Mononuclear cell (primary cell): ENCODE results near the gene CIB1. TPM values are rescaled to one million over a fixed set of nuclear protein-coding genes. Genes with fewer than 3 reads are reported as not detected.
A peak's percentile ranks its signal among the peaks of the same experiment; 100 is the strongest.

Experiments used
- H3K27me3 ChIP-seq: 2 replicates; pipeline ENCODE4 v1.6.0; 2011; ENCODE audit warnings: low read length, control low read depth; ENCODE audit not compliant: insufficient read depth
- H3K4me1 ChIP-seq: 2 replicates; pipeline ENCODE4 v1.5.1; 2011; ENCODE audit warnings: mild to moderate bottlenecking, low read length, control low read depth; ENCODE audit not compliant: insufficient read depth
- H3K4me3 ChIP-seq: 2 replicates; pipeline ENCODE4 v1.5.1; 2011; ENCODE audit warnings: mild to moderate bottlenecking, low read length, moderate library complexity
- H3K9me3 ChIP-seq: 2 replicates; pipeline ENCODE4 v1.5.1; 2011; ENCODE audit warnings: low read depth, mild to moderate bottlenecking, control low read depth, low read length
- total RNA-seq: library from RNA; depleted of rRNA; stranded (reverse); fragments of >200 nt; gene quantifications from one replicate; pipeline ENCODE4 v1.2.3, GENCODE V29; 2012

The CIB1 gene
- total RNA-seq, 1 donor = 33.2 TPM

DNA sequence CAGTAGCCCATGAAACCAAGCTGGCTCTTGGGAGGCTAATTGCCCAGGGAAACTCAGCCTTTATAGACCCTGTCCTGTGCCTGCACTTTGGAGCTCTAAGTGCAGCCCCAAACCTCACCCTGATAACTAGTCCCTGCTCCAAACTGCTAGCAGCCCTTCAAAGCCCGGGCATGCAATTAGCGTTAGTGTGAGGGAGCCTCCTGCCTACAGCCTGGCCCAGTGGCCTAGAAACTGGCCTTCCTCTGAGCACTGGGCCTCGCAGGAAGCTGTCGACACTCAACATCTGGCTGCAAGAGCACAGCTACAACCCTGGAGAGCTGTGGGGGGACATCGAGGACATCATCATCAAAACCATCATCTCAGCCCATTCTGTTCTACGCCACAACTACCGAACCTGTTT, 24.0 kb upstream of the CIB1 start:
- Histone ChIP-seq H3K27me3 (no peaks in the 10 kb centered on the region), H3K4me3 (no peak overlapping the region), H3K4me1 (no peaks in the 10 kb centered on the region), H3K9me3 (no peaks in the 10 kb centered on the region)

DNA sequence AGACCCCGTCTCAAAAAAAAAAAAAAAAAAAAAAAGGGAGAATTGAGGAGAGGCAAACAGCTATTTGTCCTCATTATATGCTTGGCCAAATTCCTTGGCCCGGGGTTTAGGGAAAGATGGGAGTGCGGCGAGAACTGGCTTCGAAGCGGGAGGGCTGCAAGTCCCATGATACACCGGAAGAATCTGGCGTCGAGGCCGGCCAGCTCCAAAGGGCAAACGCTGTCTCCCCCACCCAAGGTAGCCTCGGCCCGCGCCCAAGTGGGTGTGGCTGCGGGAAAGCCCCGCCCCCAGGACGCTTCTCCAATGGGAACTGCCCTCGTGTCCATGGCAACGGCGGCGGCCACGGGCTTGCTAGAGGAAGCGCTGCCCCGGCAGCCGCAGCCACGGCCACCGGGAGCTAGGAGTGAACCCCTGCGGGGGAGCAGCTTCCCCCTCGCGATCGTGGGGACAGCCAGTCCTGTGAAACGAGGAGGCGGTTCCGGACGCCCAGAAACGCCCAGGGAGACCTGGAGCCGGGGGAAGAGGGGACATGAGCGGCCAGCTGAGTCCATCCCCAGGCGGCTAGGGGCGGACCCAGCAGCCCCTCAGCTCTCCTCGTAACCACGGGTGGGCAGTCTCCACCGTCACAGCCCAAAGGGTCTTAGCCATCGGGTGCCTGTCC, 15.6 kb upstream of the CIB1 start, which contains the start of gene TTLL13:
TTLL13 (plus strand) TSS at position 354 of the 661 bp plus-strand sequence. CDS start 1,075 bp downstream, outside the sequence.
- no peaks in the 10 kb centered on the region for H3K9me3 ChIP-seq
- no peaks in the 10 kb centered on the region for H3K27me3 ChIP-seq
- peaks cover 14% of the 10 kb centered on the region for H3K4me1 ChIP-seq
- peak within 1 kb of the TSS; percentile 15 for H3K4me3 ChIP-seq

DNA sequence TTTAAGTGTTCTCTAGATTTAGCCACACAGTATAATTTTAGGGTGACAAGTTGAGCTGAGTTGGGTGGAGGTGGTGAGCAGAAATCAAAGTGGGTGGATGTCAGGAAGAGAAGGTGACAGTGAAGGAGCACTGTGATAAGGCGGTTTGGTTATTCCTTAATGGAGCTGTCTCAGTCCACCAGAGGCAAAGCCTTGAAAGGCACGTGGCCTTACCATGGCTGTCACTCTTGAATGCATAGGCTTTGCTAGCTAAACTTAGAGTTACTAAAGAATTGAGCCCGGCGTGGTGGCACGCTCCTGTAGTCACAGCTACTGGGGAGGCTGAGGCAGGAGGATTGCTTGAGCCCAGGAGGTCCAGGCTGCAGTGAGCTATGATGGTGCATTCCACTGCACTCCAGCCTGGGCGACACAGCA, 15.1 kb upstream of the CIB1 start:
- H3K9me3 ChIP-seq = no peaks in the 10 kb centered on the region
- no peak overlapping the region for H3K4me3 ChIP-seq
- no peaks in the 10 kb centered on the region for H3K27me3 ChIP-seq
- peaks cover 14% of the 10 kb centered on the region for H3K4me1 ChIP-seq

DNA sequence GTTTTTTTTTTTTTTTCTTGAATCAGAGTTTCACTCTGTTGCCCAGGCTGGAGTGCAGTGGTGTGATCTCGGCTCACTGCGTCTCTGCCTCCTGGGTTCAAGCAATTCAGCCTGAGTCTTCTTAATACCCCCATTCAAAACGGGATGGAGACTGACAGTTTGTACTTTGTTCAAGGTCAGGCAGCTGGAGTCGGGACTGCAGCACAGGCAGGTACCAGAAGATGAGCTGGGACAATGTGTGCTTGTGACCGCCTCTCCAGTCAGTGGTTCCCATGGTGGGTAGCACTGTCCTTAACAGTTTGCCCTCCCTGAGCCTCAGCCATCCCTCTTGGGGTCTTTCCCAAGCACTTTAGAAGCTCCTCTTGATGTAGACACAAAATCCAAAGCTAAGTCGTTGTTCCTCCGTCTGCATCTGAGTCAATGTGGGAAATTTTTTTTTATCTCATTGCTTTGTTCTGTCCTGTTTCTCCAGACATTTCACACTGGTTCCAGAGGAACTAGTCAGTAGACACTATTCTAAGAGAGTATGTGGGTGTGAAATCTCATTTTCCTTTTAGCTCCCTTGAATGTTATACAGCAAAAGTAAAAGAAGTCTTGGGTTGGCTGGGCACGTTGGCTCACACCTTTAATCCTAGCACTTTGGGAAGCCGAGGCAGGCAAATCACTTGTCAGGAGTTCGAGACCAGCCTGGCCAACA, 10.3 kb upstream of the CIB1 start:
- Histone ChIP-seq H3K4me3 (no peak overlapping the region), H3K27me3 (no peaks in the 10 kb centered on the region), H3K4me1 (peaks cover 3% of the 10 kb centered on the region), H3K9me3 (no peaks in the 10 kb centered on the region)

DNA sequence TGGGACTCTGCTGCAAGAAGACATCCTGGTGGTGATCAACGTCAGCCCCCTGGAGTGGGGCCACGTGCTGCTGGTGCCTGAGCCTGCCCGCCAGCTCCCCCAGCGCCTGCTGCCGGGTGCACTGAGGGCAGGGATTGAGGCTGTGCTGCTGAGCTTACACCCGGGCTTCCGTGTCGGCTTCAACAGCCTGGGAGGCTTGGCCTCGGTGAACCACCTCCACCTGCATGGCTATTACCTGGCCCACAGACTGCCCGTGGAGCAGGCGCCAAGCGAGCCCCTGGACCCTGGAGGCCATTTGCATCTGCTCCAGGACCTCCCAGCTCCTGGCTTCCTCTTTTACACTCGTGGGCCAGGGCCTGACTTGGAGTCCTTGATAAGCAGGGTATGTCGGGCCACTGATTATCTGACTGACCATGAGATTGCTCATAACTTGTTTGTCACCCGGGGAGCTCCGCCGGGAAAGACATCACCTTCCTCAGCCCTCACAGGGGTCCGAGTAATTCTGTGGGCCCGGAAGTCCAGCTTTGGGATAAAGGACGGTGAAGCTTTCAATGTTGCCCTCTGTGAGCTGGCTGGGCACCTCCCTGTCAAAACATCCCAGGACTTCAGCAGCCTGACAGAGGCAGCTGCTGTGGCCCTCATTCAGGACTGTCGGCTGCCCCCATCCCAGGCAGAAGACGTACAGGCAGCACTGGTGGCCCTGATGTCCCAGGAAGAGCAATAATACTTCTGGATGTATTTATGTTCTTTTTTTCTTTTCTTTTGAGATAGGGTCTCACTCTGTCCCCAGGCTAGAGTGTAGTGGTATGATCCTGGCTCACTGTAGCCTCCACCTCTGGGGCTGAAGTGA, 7.8 kb upstream of the CIB1 start:
- no peaks in the 10 kb centered on the region for H3K4me1 ChIP-seq
- no peaks in the 10 kb centered on the region for H3K27me3 ChIP-seq
- no peak overlapping the region for H3K4me3 ChIP-seq
- H3K9me3 ChIP-seq = no peaks in the 10 kb centered on the region

DNA sequence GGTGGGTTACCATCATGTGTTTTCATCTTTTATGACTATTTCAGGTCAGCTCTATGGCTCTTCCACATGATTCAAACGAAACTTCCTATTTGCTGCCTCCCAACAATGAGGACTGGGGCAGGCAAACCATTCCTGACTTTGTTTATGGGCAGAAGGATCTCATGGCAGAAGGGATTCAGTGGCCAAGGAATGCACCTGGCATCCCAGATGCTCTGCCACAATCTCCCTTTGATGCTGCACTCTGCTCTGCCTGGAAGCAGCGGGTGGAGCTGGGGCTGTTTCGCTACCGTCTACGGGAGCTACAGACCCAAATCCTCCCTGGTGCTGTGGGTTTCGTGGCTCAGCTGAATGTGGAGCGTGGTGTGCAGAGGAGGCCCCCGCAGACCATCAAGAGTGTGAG, 7.1 kb upstream of the CIB1 start:
- no peaks in the 10 kb centered on the region for H3K4me1 ChIP-seq

DNA sequence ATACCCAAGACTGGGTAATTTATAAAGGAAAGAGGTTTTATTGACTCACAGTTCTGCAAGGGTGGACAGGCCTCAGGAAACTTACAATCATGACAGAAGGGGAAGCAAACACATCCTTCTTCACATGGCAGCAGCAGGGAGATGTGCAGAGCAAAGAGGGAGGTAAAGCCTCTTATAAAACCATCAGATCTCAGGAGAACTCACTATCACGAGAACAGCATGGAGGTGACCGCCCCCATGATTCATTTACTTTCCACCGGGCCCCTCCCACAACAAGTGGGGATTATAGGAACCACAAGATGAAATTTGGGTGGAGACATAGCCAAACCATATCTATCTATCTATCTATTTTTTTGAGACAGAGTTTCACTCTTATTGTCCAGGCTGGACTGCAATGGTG, 5.6 kb upstream of the CIB1 start:
- H3K9me3 ChIP-seq = no peaks in the 10 kb centered on the region
- peaks cover 8% of the 10 kb centered on the region for H3K4me1 ChIP-seq
- no peaks in the 10 kb centered on the region for H3K27me3 ChIP-seq
- H3K4me3 ChIP-seq = no peak overlapping the region

More for the DNA sequence above, 7.1 kb upstream of the CIB1 start:
- Histone ChIP-seq H3K4me3 (no peak overlapping the region), H3K9me3 (no peaks in the 10 kb centered on the region), H3K27me3 (no peaks in the 10 kb centered on the region)

DNA sequence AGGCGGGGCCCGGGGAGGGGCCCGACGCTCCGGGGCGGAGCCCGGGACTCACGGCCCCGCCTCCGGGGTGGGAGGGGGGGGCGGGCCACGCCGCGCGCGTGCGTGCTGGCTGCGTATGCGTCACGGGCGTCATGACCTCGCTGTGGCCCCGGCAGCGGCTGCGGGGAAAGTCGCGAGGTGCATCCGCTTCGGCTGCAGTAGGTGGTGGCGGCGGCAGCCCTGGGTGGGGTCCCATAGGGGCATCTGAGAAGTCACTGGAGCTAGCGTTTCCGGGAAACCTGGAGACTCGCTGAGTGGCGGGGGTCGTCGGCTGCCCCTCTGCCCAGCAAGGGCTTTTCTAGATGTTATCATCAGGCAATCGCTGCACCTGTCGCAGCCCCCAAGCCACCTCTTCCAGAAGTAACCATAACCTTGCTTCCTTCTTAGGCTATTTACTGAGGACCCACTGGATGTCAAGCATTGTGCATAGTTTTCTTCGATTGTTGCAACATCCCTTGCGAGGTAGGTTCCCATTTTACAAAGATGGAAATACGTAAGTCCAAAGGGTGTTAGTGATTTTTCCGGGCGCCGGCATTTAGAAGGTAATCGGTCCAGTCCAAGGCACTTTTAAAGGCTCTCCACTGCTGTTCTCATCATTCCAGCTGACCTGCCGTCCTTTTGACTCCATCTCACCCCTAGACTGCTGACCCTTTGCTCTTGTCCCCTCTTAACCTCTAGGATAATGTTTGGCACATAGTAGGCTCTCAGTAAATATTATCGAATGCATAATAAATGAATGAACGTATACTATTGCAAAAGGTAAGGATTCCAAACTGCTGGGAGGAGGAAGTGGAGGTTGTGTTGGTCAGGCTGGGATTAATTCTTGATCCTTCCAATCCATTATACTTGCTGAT, 601 bp upstream of the CIB1 start, which contains the start of gene GDPGP1:
GDPGP1 (plus strand) TSS at position 114 of the 893 bp plus-strand sequence. CDS start 6,700 bp downstream, outside the sequence.
- Histone ChIP-seq H3K27me3 (no peaks in the 10 kb centered on the region), H3K4me1 (peaks cover 47% of the 10 kb centered on the region), H3K9me3 (no peaks in the 10 kb centered on the region), H3K4me3 (peak within 1 kb of the TSS; percentile 78)

DNA sequence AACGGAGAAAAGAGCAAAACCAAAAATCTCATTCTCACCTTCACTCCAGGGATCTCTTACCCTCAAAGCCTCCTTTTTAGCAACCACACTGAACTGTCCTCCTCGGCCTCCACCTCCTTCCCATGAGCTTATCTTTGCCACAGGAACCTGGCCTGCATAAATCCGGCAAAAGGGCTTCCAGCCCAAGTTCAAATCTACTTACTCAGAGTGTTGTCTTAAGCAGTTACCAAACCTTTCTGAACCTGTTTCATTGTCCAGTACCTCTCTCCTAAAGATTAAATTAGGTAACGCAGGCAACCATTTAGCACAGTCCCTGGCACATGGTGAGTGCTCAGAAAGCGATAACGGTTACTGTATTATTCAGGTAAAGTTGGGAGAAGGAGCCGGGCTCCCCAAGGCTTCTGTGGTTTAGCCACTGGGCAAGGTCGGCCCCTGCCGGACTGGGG, 777 bp downstream of the CIB1 start:
- H3K4me3 ChIP-seq = peak overlapping the region; percentile 78
- H3K4me1 ChIP-seq = peaks cover 47% of the 10 kb centered on the region
- no peaks in the 10 kb centered on the region for H3K9me3 ChIP-seq

DNA sequence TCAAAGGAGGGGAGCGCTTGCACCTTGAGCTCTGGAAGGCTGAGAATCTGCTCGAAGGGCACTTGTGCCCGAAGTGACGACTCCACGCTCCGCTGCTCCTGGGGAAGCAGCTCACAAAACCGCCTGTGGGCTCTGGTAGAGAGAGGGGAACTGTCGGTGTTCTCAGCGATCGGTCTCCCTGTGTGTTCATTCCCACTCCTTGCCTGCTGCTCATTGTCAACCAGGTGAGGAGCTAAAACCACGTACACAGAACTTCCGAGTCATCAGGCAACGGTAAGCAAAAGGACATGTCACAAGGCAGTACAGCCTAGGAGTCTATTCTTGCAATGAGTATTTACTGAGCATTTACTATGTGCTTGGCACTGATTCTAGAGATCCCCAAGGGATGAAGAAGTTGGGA, 1.5 kb downstream of the CIB1 start:
- Histone ChIP-seq H3K27me3 (no peaks in the 10 kb centered on the region), H3K4me1 (peaks cover 47% of the 10 kb centered on the region), H3K9me3 (no peaks in the 10 kb centered on the region), H3K4me3 (no peak overlapping the region)

More for the DNA sequence above, 777 bp downstream of the CIB1 start:
- no peaks in the 10 kb centered on the region for H3K27me3 ChIP-seq

DNA sequence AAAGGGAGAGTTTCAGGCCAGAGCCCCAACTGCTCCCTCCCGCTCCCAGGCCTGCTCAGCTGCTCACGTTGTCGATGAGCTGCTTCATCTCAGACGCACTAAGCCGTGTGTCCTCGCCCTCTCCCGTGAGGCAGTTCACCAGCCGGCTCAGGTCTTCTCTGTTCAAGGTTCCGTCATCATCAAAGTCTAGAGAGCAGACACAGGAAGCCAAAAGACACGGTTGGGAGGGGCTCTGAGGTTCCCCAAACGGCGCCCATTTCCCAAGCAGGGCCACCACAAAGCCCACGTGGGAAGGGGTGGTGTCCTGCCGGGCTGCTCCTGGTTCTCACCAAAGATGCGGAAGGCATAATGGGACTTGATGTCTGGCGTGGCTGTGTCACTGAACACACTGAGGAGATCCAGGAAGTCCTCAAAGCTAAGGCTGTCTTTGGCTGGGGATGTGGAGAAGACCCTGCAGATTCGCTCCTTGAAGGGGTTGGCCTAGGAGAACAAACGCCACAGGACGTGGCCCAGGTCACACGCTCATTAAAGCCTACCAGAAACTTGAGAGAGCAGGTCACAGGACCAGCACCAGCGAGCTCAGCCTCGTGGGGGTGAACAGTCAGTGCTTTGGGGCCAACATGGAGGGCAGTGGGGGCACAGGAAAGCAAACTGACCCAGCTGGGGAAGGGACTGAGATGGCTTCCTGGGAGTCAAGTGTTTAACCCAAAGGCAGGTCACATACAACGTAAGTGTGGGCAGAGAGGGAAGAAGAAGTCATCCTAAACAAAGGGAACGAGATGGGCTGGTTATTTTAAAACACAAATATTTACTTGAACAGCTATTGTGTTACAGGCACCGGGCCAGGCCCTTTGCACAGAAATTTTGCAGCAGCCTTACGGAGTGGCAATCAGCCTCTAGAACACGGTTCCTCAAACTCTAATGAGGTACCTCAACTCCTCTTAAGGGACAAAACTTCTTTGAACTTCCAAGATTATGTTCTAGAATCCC, 2.4 kb downstream of the CIB1 start:
- no peaks in the 10 kb centered on the region for H3K27me3 ChIP-seq
- H3K4me1 ChIP-seq = peaks cover 47% of the 10 kb centered on the region
- H3K9me3 ChIP-seq = no peaks in the 10 kb centered on the region
- H3K4me3 ChIP-seq = no peak overlapping the region

DNA sequence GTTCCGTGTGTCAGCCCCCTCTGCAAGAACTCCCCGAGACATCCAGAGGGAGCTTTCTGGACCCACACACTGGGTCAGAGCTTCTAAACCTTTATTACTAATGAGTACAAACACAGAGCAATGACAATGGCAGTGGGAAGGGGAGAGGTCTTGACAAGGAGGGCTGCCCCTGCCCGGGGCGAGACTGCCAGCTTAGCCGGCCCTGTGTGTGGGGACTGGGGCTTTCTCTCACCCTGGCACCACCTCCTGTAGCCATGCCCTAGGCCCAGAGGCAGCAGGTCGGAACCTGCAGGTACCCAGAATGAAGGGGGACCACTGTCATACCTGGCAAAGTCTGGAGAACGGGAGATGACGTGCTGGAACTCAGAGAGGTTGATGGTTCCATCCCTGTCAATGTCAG, 3.1 kb downstream of the CIB1 start:
- no peaks in the 10 kb centered on the region for H3K27me3 ChIP-seq
- no peaks in the 10 kb centered on the region for H3K9me3 ChIP-seq
- H3K4me3 ChIP-seq = no peak overlapping the region
- peaks cover 47% of the 10 kb centered on the region for H3K4me1 ChIP-seq

DNA sequence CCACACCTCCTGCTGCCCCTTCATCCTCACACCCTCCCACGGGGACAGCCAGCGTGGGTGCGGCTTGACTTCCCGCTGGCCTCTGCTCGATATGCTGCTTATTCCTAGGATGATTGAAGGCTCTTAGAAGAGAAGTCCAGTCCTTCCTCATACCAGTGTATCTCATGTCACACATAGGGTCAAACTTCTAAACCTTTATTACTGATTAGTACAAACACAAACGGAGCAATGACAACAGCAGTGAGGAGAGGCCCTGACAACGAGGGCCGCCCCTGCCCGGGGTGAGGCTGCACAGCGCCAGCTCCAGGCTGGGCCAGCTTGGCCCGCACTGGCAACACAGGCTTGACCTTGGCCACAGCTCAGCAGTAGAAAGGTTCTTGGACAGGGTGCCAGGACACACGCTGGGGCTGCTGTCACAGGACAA, 3.7 kb downstream of the CIB1 start:
- Histone ChIP-seq H3K9me3 (no peaks in the 10 kb centered on the region), H3K4me1 (peaks cover 46% of the 10 kb centered on the region), H3K27me3 (no peaks in the 10 kb centered on the region), H3K4me3 (no peak overlapping the region)
